ENCODE data around the gene RUVBL2. TPM values are rescaled to one million over a fixed set of nuclear protein-coding genes. Genes with fewer than 3 reads are reported as not detected.

Gene RUVBL2
- total RNA-seq, 1 donor from 2014 or later: 81.5 TPM

GRCh38 chr19:48963371-48964204 is 30.1 kb upstream of the RUVBL2 start:
- peak; percentile 74 for DNase-seq (ENCODE audit: low spot score, unreplicated experiment)
- peaks cover 44% of the 10 kb centered on the region for H3K4me1 Mint-ChIP-seq (ENCODE audit: low read depth)
- peaks cover 24% of the 10 kb centered on the region for H3K36me3 Mint-ChIP-seq (ENCODE audit: insufficient read depth)
- TF ChIP-seq CTCF (IDR thresholded peaks at IDR 0.05; ENCODE audit: unreplicated experiment): no peak
- peak overlapping the region; percentile 98 for H3K27ac Mint-ChIP-seq
- no peaks in the 10 kb centered on the region for H3K9me3 Mint-ChIP-seq (ENCODE audit: low read depth)
- peak overlapping the region; percentile 100 for H3K4me3 Mint-ChIP-seq (ENCODE audit: low read depth)
- H3K27me3 Mint-ChIP-seq: no peaks in the 10 kb centered on the region

- H3K27me3 Mint-ChIP-seq: no peaks in the 10 kb centered on the region
These were observed 29.3 kb upstream of the RUVBL2 start for GRCh38 chr19:48964205-48965039.

GRCh38 chr19:48965040-48965805 is 28.5 kb upstream of the RUVBL2 start, which contains the start of gene FTL:
Gene FTL (plus strand): TSS chr19:48965309. CDS start chr19:48965508, 199 bp downstream.
- H3K36me3 Mint-ChIP-seq (ENCODE audit: insufficient read depth): peaks cover 27% of the 10 kb centered on the region
- no peaks in the 10 kb centered on the region for H3K9me3 Mint-ChIP-seq (ENCODE audit: low read depth)
- TF ChIP-seq CTCF (IDR thresholded peaks at IDR 0.05; ENCODE audit: unreplicated experiment): no peak
- peak within 1 kb of the TSS; percentile 98 for H3K27ac Mint-ChIP-seq
- DNase-seq (ENCODE audit: low spot score, unreplicated experiment): peak; percentile 88
- peak within 1 kb of the TSS; percentile 100 for H3K4me3 Mint-ChIP-seq (ENCODE audit: low read depth)
- H3K4me1 Mint-ChIP-seq (ENCODE audit: low read depth): peaks cover 44% of the 10 kb centered on the region
- no peaks in the 10 kb centered on the region for H3K27me3 Mint-ChIP-seq

More at GRCh38 chr19:48964205-48965039, 29.3 kb upstream of the RUVBL2 start:
- Mint-ChIP-seq H3K9me3 (ENCODE audit: low read depth) (no peaks in the 10 kb centered on the region), H3K27ac (peak overlapping the region; percentile 98), H3K4me3 (ENCODE audit: low read depth) (peak overlapping the region; percentile 100), H3K4me1 (ENCODE audit: low read depth) (peaks cover 44% of the 10 kb centered on the region), H3K36me3 (ENCODE audit: insufficient read depth) (peaks cover 27% of the 10 kb centered on the region)
- TF ChIP-seq CTCF (IDR thresholded peaks at IDR 0.05; ENCODE audit: unreplicated experiment): no peak
- DNase-seq (ENCODE audit: low spot score, unreplicated experiment): no peak

- H3K27me3 Mint-ChIP-seq: no peaks in the 10 kb centered on the region
- peak; percentile 77 for DNase-seq (ENCODE audit: low spot score, unreplicated experiment)
- H3K27ac Mint-ChIP-seq: peak overlapping the region; percentile 98
- H3K36me3 Mint-ChIP-seq (ENCODE audit: insufficient read depth): peaks cover 27% of the 10 kb centered on the region
- peaks cover 44% of the 10 kb centered on the region for H3K4me1 Mint-ChIP-seq (ENCODE audit: low read depth)
- no peak for TF ChIP-seq CTCF (IDR thresholded peaks at IDR 0.05; ENCODE audit: unreplicated experiment)
- no peaks in the 10 kb centered on the region for H3K9me3 Mint-ChIP-seq (ENCODE audit: low read depth)
- peak overlapping the region; percentile 100 for H3K4me3 Mint-ChIP-seq (ENCODE audit: low read depth)
These were observed 27.7 kb upstream of the RUVBL2 start for GRCh38 chr19:48965806-48966540.

All from progenitor cell of endocrine pancreas (in vitro differentiated cells).